ENCODE measurements around the gene EIF3I.
A peak's percentile ranks its signal among the peaks of the same experiment; 100 is the strongest.

The EIF3I gene

GRCh38 chr1:32204943-32205361 is 17.3 kb upstream of the EIF3I start:
- Histone ChIP-seq H3K36me3 (ENCODE audit: insufficient read depth, low read length) (no peaks in the 10 kb centered on the region), H3K4me3 (ENCODE audit: low read length, poor library complexity, severe bottlenecking) (peak overlapping the region; percentile 80), H3K9me3 (ENCODE audit: insufficient read depth, low read depth, low read length) (no peaks in the 10 kb centered on the region), H3K9me2 (replicated peaks; ENCODE audit: low read depth, low read length) (no peaks in the 10 kb centered on the region), H3K27me3 (ENCODE audit: insufficient read depth, low read length, poor library complexity, severe bottlenecking) (no peaks in the 10 kb centered on the region), H4K20me1 (ENCODE audit: insufficient read depth, low read length, poor library complexity, severe bottlenecking) (no peaks in the 10 kb centered on the region), H3K79me2 (ENCODE audit: insufficient read depth, low read length) (peaks cover 11% of the 10 kb centered on the region; the same call in 1 of the 2 replicates), H3F3A (ENCODE audit: low read depth) (no peaks in the 10 kb centered on the region; the same call in 1 of the 2 replicates), H3K4me2 (ENCODE audit: low read depth, low read length, poor library complexity, severe bottlenecking) (peak overlapping the region; percentile 67), H3K9ac (ENCODE audit: low read depth, low read length, poor library complexity, severe bottlenecking) (peak overlapping the region; percentile 78), H2AFZ (ENCODE audit: low read length) (no peak overlapping the region), H3K4me1 (ENCODE audit: insufficient read depth, low read length, poor library complexity, severe bottlenecking) (peaks cover 41% of the 10 kb centered on the region)
- TF ChIP-seq EZH2phosphoT487 (IDR thresholded peaks at IDR 0.05; ENCODE audit: borderline replicate concordance), result no peak
- TF ChIP-seq, protein P1, sequence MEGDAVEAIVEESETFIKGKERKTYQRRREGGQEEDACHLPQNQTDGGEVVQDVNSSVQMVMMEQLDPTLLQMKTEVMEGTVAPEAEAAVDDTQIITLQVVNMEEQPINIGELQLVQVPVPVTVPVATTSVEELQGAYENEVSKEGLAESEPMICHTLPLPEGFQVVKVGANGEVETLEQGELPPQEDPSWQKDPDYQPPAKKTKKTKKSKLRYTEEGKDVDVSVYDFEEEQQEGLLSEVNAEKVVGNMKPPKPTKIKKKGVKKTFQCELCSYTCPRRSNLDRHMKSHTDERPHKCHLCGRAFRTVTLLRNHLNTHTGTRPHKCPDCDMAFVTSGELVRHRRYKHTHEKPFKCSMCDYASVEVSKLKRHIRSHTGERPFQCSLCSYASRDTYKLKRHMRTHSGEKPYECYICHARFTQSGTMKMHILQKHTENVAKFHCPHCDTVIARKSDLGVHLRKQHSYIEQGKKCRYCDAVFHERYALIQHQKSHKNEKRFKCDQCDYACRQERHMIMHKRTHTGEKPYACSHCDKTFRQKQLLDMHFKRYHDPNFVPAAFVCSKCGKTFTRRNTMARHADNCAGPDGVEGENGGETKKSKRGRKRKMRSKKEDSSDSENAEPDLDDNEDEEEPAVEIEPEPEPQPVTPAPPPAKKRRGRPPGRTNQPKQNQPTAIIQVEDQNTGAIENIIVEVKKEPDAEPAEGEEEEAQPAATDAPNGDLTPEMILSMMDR (conservative IDR thresholded peaks at IDR 0.05; ENCODE audit: low read length), result no peak

GRCh38 chr1:32205401-32206370 is 16.5 kb upstream of the EIF3I start, which contains the start of gene IQCC:
IQCC (plus strand) TSS chr1:32205671; CDS start chr1:32205682, 11 bp downstream.
- no peaks in the 10 kb centered on the region; the same call in 1 of the 2 replicates for H3F3A ChIP-seq (ENCODE audit: low read depth)
- no peaks in the 10 kb centered on the region for H3K9me2 ChIP-seq (replicated peaks; ENCODE audit: low read depth, low read length)
- H4K20me1 ChIP-seq (ENCODE audit: insufficient read depth, low read length, poor library complexity, severe bottlenecking), result no peaks in the 10 kb centered on the region
- H3K36me3 ChIP-seq (ENCODE audit: insufficient read depth, low read length), result no peaks in the 10 kb centered on the region
- no peaks in the 10 kb centered on the region for H3K9me3 ChIP-seq (ENCODE audit: insufficient read depth, low read depth, low read length)
- peaks cover 35% of the 10 kb centered on the region for H3K4me1 ChIP-seq (ENCODE audit: insufficient read depth, low read length, poor library complexity, severe bottlenecking)
- H3K9ac ChIP-seq (ENCODE audit: low read depth, low read length, poor library complexity, severe bottlenecking), result peak within 1 kb of the TSS; percentile 78
- TF ChIP-seq, protein P1 (conservative IDR thresholded peaks at IDR 0.05; ENCODE audit: low read length), result no peak
- TF ChIP-seq EZH2phosphoT487 (IDR thresholded peaks at IDR 0.05; ENCODE audit: borderline replicate concordance), result no peak
- H3K4me2 ChIP-seq (ENCODE audit: low read depth, low read length, poor library complexity, severe bottlenecking), result peak within 1 kb of the TSS; percentile 67
- peak within 1 kb of the TSS; percentile 84 for H2AFZ ChIP-seq (ENCODE audit: low read length)
- H3K79me2 ChIP-seq (ENCODE audit: insufficient read depth, low read length), result peaks cover 11% of the 10 kb centered on the region; the same call in 1 of the 2 replicates
- no peaks in the 10 kb centered on the region for H3K27me3 ChIP-seq (ENCODE audit: insufficient read depth, low read length, poor library complexity, severe bottlenecking)
- H3K4me3 ChIP-seq (ENCODE audit: low read length, poor library complexity, severe bottlenecking), result peak within 1 kb of the TSS; percentile 80

- Histone ChIP-seq H3K9me2 (replicated peaks; ENCODE audit: low read depth, low read length) (no peaks in the 10 kb centered on the region), H3K36me3 (ENCODE audit: insufficient read depth, low read length) (no peaks in the 10 kb centered on the region), H3K9ac (ENCODE audit: low read depth, low read length, poor library complexity, severe bottlenecking) (no peak overlapping the region), H3K4me3 (ENCODE audit: low read length, poor library complexity, severe bottlenecking) (no peak overlapping the region), H3K4me1 (ENCODE audit: insufficient read depth, low read length, poor library complexity, severe bottlenecking) (peaks cover 18% of the 10 kb centered on the region), H3F3A (ENCODE audit: low read depth) (no peaks in the 10 kb centered on the region; the same call in 1 of the 2 replicates), H2AFZ (ENCODE audit: low read length) (no peak overlapping the region), H3K27me3 (ENCODE audit: insufficient read depth, low read length, poor library complexity, severe bottlenecking) (no peaks in the 10 kb centered on the region), H3K79me2 (ENCODE audit: insufficient read depth, low read length) (no peaks in the 10 kb centered on the region), H4K20me1 (ENCODE audit: insufficient read depth, low read length, poor library complexity, severe bottlenecking) (no peaks in the 10 kb centered on the region), H3K4me2 (ENCODE audit: low read depth, low read length, poor library complexity, severe bottlenecking) (no peak overlapping the region), H3K9me3 (ENCODE audit: insufficient read depth, low read depth, low read length) (no peaks in the 10 kb centered on the region)
- TF ChIP-seq, protein P1 (conservative IDR thresholded peaks at IDR 0.05; ENCODE audit: low read length), result no peak
- TF ChIP-seq EZH2phosphoT487 (IDR thresholded peaks at IDR 0.05; ENCODE audit: borderline replicate concordance), result no peak
Observed at GRCh38 chr1:32208469-32208868, 13.7 kb upstream of the EIF3I start.
